Neutrophil (primary cell): ENCODE data around the gene DNAJB1.
"Not testable (repeated sequence)": the region's sequence is repeated elsewhere in the genome, so short reads cannot be mapped to it uniquely, and the experiment has no call there.

Source experiments
- H3K27ac ChIP-seq: fragments of 200-600 bp; sonication (generic); 2 replicates; pipeline ENCODE4 v1.5.1; 2016; ENCODE audit warnings: mild to moderate bottlenecking, moderate library complexity
- H3K27me3 ChIP-seq: fragments of 200-600 bp; sonication (generic); 2 replicates; pipeline ENCODE4 v1.6.0; 2016; ENCODE audit warnings: mild to moderate bottlenecking
- H3K36me3 ChIP-seq: fragments of 200-600 bp; sonication (generic); 2 replicates; pipeline ENCODE4 v1.5.1; 2017
- H3K4me1 ChIP-seq, 2 experiments: fragments of 200-600 bp in 1 of 2; sonication (generic) in 1 of 2; 1 replicate in 1 of 2; 2 replicates in 1 of 2; pipeline versions ENCODE4 v1.5.1 to v1.6.1; 2013 to 2016; ENCODE audit warnings: low read depth in 1 of 2, low read length in 1 of 2, mild to moderate bottlenecking in 1 of 2, moderate library complexity in 1 of 2; ENCODE audit not compliant: control insufficient read depth in 1 of 2, insufficient read depth in 1 of 2
- H3K4me3 ChIP-seq, 2 experiments: fragments of 200-600 bp in 1 of 2; sonication (generic) in 1 of 2; 1 replicate in 1 of 2; 2 replicates in 1 of 2; pipeline ENCODE4 v1.5.1; 2013 to 2016; ENCODE audit warnings: low read depth in 1 of 2, low read length in 1 of 2, mild to moderate bottlenecking in 1 of 2, moderate library complexity in 1 of 2
- H3K9me3 ChIP-seq: fragments of 200-600 bp; sonication (generic); 2 replicates; pipeline ENCODE4 v1.5.1; 2016
- TF ChIP-seq, protein P1 (sequence below): fragments of 200-600 bp; sonication (generic); IDR thresholded peaks from 2 replicates; pipeline ENCODE4 v1.5.1; 2016; ENCODE audit warnings: antibody characterized with exemption

Gene DNAJB1

DNA sequence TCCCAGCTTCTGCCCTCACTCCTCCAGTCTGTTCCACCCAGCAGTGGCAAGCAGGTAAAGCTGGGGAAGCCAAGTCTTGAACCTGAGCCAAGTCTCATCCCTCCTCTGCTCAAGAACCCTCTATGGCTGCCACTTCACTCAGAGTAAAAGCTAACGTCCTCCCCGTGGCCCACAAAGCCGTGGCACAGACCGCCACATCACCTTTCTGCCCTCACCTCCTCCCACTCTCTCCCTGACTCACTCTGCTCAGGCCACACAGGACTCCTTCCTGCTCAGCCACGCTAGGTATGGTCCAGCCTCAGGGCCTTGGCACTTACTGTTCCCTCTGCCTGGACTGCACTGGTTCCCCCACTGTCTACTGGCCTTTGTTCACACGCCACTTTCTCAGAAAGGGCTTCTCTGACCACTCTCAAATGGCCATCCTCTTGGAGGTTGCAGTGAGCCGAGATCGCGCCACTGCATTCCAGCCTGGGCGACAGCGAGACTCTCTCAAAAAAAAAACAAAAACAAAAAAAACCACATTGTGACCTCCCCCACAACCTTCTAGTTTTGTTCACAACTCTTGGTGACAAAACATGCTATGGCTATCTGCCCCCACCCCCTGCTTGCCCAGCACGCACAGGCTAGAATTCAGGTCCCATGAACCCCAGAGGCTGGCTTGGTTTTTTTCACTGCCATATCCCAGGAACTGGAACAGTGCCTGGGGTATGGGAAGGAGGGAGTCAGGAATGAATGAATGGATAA is 37.9 kb upstream of the DNAJB1 start:
- Histone ChIP-seq H3K27ac (no peak overlapping the region), H3K9me3 (no peaks in the 10 kb centered on the region), H3K27me3 (no peaks in the 10 kb centered on the region), H3K4me1 (peaks cover 22 to 24% of the 10 kb centered on the region in 2 experiments), H3K4me3 (peak overlapping the region in 1 of 2 experiments; percentile 49), H3K36me3 (no peaks in the 10 kb centered on the region)
- TF ChIP-seq, protein P1, sequence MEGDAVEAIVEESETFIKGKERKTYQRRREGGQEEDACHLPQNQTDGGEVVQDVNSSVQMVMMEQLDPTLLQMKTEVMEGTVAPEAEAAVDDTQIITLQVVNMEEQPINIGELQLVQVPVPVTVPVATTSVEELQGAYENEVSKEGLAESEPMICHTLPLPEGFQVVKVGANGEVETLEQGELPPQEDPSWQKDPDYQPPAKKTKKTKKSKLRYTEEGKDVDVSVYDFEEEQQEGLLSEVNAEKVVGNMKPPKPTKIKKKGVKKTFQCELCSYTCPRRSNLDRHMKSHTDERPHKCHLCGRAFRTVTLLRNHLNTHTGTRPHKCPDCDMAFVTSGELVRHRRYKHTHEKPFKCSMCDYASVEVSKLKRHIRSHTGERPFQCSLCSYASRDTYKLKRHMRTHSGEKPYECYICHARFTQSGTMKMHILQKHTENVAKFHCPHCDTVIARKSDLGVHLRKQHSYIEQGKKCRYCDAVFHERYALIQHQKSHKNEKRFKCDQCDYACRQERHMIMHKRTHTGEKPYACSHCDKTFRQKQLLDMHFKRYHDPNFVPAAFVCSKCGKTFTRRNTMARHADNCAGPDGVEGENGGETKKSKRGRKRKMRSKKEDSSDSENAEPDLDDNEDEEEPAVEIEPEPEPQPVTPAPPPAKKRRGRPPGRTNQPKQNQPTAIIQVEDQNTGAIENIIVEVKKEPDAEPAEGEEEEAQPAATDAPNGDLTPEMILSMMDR = no peak

DNA sequence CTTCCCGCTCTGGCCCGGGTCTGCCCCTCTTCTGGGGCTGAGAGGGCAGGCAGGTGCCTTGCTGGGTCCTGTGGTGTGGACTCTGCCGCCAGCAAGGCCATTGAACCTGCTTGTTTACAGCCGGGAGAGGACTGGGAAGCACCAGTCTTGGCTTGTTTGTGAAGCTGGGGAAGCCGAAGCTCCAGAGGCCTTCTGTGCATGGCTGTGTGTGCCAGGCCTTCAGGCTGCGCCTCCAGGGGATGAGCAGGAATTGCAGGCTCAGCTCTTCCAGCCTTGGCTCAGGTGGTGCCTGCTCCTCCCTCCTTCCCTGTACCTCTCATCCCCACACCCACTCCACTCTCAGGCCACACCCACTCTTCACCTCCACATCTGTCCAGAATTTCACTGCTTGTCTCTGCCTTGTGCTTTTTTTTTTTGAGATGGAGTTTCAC is 36.2 kb upstream of the DNAJB1 start:
- no peaks in the 10 kb centered on the region for H3K9me3 ChIP-seq
- TF ChIP-seq, protein P1 = no peak
- no peak overlapping the region for H3K4me3 ChIP-seq
- H3K27me3 ChIP-seq = no peaks in the 10 kb centered on the region
- peaks cover 28 to 35% of the 10 kb centered on the region in 2 experiments for H3K4me1 ChIP-seq
- no peak overlapping the region for H3K27ac ChIP-seq
- no peaks in the 10 kb centered on the region for H3K36me3 ChIP-seq

DNA sequence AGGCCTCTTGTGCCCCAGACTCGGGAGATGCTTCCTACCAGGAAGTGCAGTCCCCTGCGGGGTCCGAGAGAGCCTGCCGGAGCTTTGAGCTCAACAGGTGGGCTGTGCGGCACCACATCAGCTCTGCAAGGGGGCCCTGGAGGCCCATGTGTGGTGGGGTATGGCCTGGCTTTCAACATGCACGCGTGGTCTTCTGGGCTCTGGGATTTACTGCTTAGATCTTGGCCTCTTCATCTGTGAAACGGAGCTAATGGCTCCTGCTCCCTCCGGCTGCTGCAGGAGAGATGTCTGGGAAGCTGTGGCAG is 35.7 kb upstream of the DNAJB1 start:
- H3K4me1 ChIP-seq = peaks cover 28 to 35% of the 10 kb centered on the region in 2 experiments
- no peak overlapping the region for H3K4me3 ChIP-seq
- no peak overlapping the region for H3K27ac ChIP-seq

DNA sequence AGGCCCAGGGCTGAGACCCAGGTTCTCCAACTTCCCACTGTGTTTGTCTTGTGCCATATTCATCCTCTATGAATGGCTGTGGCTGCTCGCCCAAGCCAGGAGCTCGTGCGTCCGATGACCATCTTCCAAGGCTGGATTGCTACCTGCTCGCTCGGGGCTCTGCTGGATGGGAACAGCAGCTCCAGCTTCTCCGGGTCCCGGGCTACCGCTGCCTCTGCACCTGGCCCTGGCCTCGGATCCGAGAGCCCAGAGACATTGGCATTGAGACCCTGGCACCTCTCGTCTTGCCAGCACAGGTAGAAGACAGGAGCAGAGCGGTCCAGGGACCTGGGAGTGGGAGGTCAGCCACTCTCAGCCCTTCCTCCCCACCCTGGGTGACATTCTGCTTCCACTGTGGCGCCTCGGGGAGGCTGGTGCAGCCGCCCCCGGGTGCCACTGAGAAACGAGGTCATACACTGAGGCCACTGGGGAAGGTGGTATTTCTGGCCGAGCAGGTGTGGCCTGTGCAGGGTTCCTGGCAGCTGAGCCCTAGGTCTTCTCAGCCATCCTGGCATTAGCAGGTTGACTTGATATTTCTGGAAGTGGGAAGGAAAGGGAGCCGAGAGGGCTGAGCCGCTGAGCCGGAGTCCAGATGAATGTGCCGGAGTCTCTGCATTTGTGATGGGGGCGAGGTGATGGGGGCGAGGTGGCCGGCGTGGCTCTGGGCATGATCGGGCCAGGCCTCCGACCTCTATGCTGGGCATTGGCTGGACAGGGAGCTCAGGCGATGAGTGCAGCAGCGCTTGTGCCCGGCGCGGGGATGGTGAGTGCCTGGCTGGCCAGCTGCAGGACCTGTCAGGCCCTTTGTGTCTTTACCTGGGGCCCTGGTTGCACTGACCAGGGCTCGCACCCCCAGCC is 35.1 kb upstream of the DNAJB1 start:
- H3K27me3 ChIP-seq = no peaks in the 10 kb centered on the region
- peaks cover 28 to 35% of the 10 kb centered on the region in 2 experiments for H3K4me1 ChIP-seq
- peak overlapping the region; percentile 27 for H3K27ac ChIP-seq

More for the DNA sequence above, 35.7 kb upstream of the DNAJB1 start:
- Histone ChIP-seq H3K27me3 (no peaks in the 10 kb centered on the region), H3K36me3 (no peaks in the 10 kb centered on the region), H3K9me3 (no peaks in the 10 kb centered on the region)
- TF ChIP-seq, protein P1 = no peak

DNA sequence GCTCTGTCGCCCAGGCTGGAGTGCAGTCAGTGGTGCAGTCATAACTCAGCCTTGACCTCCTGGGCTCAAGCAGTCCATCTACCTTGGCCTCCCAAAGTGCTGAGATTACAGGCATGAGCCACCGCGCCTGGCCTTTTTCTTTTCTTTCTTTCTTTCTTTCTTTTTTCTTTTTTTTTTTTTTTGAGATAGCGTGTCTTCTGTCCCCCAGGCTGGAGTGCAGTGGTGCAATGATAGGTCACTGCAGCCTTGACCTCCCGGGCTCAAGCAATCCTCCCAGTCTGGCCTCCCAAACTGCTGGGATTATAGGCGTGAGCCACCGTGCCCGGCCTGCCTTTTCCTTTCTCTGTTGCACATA is 33.8 kb upstream of the DNAJB1 start:
- Histone ChIP-seq H3K4me3 (peak overlapping the region in 1 of 2 experiments; percentile 20), H3K27ac (peak overlapping the region; percentile 86), H3K4me1 (peaks cover 27 to 35% of the 10 kb centered on the region in 2 experiments)
- H3K27me3 ChIP-seq, H3K9me3 ChIP-seq, H3K36me3 ChIP-seq: not testable (repeated sequence)

More for the DNA sequence above, 35.1 kb upstream of the DNAJB1 start:
- Histone ChIP-seq H3K4me3 (no peak overlapping the region), H3K9me3 (no peaks in the 10 kb centered on the region), H3K36me3 (no peaks in the 10 kb centered on the region)
- TF ChIP-seq, protein P1 = no peak
